MM.1S (cell line): ENCODE results near the gene ERCC4.
"Not testable (repeated sequence)": the region's sequence is repeated elsewhere in the genome, so short reads cannot be mapped to it uniquely, and the experiment has no call there.

ENCODE experiments used
- DNase-seq: peaks from one replicate; pipeline ENCODE4 v3.0.0-alpha.2; 2015
- H2AFZ ChIP-seq: fragments of 300-600 bp; sonication (generic); 2 replicates; pipeline ENCODE4 v1.6.0; 2016; ENCODE audit warnings: antibody characterized with exemption, low read length
- H3F3A ChIP-seq: fragments of 300-600 bp; sonication (generic); 2 replicates; pipeline ENCODE4 v1.6.1; 2016; ENCODE audit warnings: mild to moderate bottlenecking, antibody characterized with exemption, low read length, moderate library complexity, mixed read lengths; ENCODE audit not compliant: insufficient read depth
- H3K27ac ChIP-seq: fragments of 300-600 bp; sonication (generic); 2 replicates; pipeline ENCODE4 v1.5.1; 2016; ENCODE audit warnings: mild to moderate bottlenecking, low read length
- H3K27me3 ChIP-seq: fragments of 300-600 bp; sonication (generic); replicated peaks from 2 replicates; pipeline ENCODE4 v1.6.0; 2016; ENCODE audit warnings: low read length; ENCODE audit not compliant: insufficient read depth
- H3K36me3 ChIP-seq: fragments of 300-600 bp; sonication (generic); replicated peaks from 2 replicates; pipeline ENCODE4 v1.6.1; 2016; ENCODE audit warnings: mild to moderate bottlenecking, low read length, mixed read lengths; ENCODE audit not compliant: insufficient read depth
- H3K4me1 ChIP-seq: fragments of 300-600 bp; sonication (generic); 2 replicates; pipeline ENCODE4 v1.6.1; 2016; ENCODE audit warnings: low read length, mixed read lengths
- H3K4me2 ChIP-seq: fragments of 300-600 bp; sonication (generic); 2 replicates; pipeline ENCODE4 v1.6.0; 2016; ENCODE audit warnings: low read depth, low read length
- H3K4me3 ChIP-seq: fragments of 300-600 bp; sonication (generic); 2 replicates; pipeline ENCODE4 v1.5.1; 2016; ENCODE audit warnings: low read length, mixed read lengths
- H3K79me2 ChIP-seq: fragments of 300-600 bp; sonication (generic); 2 replicates; pipeline ENCODE4 v1.6.1; 2016; ENCODE audit warnings: mixed run types, low read length, mixed read lengths
- H3K9ac ChIP-seq: fragments of 300-600 bp; sonication (generic); 2 replicates; pipeline ENCODE4 v1.6.1; 2016; ENCODE audit warnings: low read length, mixed read lengths
- H3K9me2 ChIP-seq: fragments of 300-600 bp; sonication (generic); replicated peaks from 2 replicates; pipeline ENCODE4 v1.6.1; 2016; ENCODE audit warnings: mild to moderate bottlenecking, low read length, mixed read lengths; ENCODE audit not compliant: insufficient read depth
- H3K9me3 ChIP-seq: fragments of 300-600 bp; sonication (generic); replicated peaks from 2 replicates; pipeline ENCODE4 v1.6.1; 2016; ENCODE audit warnings: mild to moderate bottlenecking, low read length, mixed read lengths; ENCODE audit not compliant: insufficient read depth
- H4K20me1 ChIP-seq: fragments of 300-600 bp; sonication (generic); 2 replicates; pipeline ENCODE4 v1.6.1; 2016; ENCODE audit warnings: mild to moderate bottlenecking, low read length, moderate library complexity, mixed read lengths; ENCODE audit not compliant: insufficient read depth
- EZH2 ChIP-seq: fragments of 300-600 bp; sonication (generic); optimal IDR thresholded peaks from 2 replicates; pipeline ENCODE3; 2017; ENCODE audit warnings: low read depth, mild to moderate bottlenecking, antibody characterized with exemption, low read length, mixed read lengths
- EZH2phosphoT487 ChIP-seq: fragments of 300-600 bp; sonication (generic); IDR thresholded peaks from 2 replicates; pipeline ENCODE4 v1.6.1; 2018; ENCODE audit warnings: antibody characterized with exemption, low read length
- TF ChIP-seq, protein P1 (sequence below): fragments of 300-600 bp; sonication (generic); IDR thresholded peaks from 2 replicates; pipeline ENCODE4 v1.5.1; 2016; ENCODE audit warnings: antibody characterized with exemption, low read length, mixed read lengths

ERCC4 gene

DNA sequence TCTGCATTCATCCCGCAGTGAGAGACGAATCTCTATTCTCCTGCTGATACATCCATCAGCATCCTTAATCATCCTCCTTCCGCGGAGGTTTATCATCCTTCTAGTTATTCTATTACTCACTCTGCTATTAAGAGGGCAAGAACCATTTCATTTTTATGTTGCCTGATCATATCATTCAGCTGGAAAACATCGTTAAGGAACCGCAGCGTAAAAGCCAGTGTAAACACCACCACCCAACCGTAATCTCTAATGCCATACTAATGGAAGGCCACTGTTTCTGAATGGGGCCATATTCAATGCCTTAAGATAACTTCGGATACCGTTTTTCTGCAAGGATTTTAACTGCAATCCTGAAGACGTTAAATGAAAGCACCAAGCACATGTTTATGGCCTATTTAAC lies 36.7 kb upstream of the ERCC4 start:
- Histone ChIP-seq H3K36me3 (no peaks in the 10 kb centered on the region), H3K4me1 (no peaks in the 10 kb centered on the region), H3K9me2 (no peaks in the 10 kb centered on the region), H3K9ac (no peak overlapping the region), H3K4me2 (no peak overlapping the region), H3K79me2 (no peaks in the 10 kb centered on the region), H2AFZ (no peak overlapping the region), H3F3A (no peaks in the 10 kb centered on the region), H4K20me1 (no peaks in the 10 kb centered on the region), H3K27me3 (no peaks in the 10 kb centered on the region), H3K27ac (no peak overlapping the region), H3K9me3 (no peaks in the 10 kb centered on the region), H3K4me3 (no peak overlapping the region)
- TF ChIP-seq, protein P1, sequence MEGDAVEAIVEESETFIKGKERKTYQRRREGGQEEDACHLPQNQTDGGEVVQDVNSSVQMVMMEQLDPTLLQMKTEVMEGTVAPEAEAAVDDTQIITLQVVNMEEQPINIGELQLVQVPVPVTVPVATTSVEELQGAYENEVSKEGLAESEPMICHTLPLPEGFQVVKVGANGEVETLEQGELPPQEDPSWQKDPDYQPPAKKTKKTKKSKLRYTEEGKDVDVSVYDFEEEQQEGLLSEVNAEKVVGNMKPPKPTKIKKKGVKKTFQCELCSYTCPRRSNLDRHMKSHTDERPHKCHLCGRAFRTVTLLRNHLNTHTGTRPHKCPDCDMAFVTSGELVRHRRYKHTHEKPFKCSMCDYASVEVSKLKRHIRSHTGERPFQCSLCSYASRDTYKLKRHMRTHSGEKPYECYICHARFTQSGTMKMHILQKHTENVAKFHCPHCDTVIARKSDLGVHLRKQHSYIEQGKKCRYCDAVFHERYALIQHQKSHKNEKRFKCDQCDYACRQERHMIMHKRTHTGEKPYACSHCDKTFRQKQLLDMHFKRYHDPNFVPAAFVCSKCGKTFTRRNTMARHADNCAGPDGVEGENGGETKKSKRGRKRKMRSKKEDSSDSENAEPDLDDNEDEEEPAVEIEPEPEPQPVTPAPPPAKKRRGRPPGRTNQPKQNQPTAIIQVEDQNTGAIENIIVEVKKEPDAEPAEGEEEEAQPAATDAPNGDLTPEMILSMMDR, result no peak
- TF ChIP-seq EZH2phosphoT487 (no peak), EZH2 (no peak)
- no peak for DNase-seq

DNA sequence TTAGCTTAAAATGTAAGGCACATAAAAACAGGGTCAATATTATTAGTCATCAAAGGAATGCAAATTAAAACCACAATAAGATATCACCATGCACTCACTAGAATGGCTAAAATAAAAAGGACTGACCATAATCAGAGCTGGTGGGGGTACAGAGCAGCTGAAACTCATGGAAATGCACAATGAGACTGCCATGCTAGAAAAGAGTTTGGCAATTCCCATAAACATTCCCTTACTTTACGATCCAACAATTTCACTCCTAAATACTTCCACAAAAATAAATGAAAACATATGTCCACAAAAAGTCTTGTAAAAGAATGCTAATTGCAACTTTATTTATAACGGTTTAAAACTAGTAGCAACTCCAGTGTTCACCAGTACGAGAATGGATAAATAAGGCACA lies 36.1 kb upstream of the ERCC4 start:
- no peak for DNase-seq
- TF ChIP-seq, protein P1, result no peak
- H3K9me2 ChIP-seq, result no peaks in the 10 kb centered on the region
- H3K9ac ChIP-seq, result no peak overlapping the region
- H3K4me2 ChIP-seq, result no peak overlapping the region
- no peaks in the 10 kb centered on the region for H4K20me1 ChIP-seq
- H3K27me3 ChIP-seq, result no peaks in the 10 kb centered on the region
- no peaks in the 10 kb centered on the region for H3K9me3 ChIP-seq
- H3K36me3 ChIP-seq, result no peaks in the 10 kb centered on the region
- no peak overlapping the region for H3K27ac ChIP-seq
- no peak overlapping the region for H3K4me3 ChIP-seq
- no peak overlapping the region for H2AFZ ChIP-seq
- H3K79me2 ChIP-seq, result no peaks in the 10 kb centered on the region
- no peaks in the 10 kb centered on the region for H3F3A ChIP-seq
- H3K4me1 ChIP-seq, result no peaks in the 10 kb centered on the region

DNA sequence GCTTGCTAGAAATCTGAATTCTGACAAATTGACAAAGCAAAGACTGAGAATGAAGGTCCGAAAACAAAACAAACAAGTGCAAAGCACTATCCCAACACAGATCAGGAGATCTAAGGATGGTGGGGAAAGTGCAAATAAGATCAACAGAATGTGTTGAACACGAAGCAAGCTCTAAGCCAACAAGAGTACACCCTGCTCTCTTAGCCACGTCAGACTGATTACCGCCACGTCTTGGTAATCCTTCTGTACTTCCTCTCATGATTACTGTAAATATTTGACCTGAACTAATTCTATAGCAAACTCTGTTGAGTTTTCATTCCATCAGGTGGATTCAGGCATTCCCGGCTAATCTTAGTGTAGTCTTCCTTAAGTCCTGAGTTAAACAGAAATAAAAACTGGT lies 34.3 kb upstream of the ERCC4 start:
- no peak overlapping the region for H3K27ac ChIP-seq
- no peaks in the 10 kb centered on the region for H3F3A ChIP-seq
- H2AFZ ChIP-seq, result no peak overlapping the region
- H3K9ac ChIP-seq, result no peak overlapping the region
- H3K4me1 ChIP-seq, result no peaks in the 10 kb centered on the region
- TF ChIP-seq, protein P1, result no peak
- TF ChIP-seq EZH2phosphoT487 (no peak), EZH2 (no peak)
- no peaks in the 10 kb centered on the region for H3K9me2 ChIP-seq
- H3K4me2 ChIP-seq, result no peak overlapping the region
- no peaks in the 10 kb centered on the region for H3K79me2 ChIP-seq
- H3K36me3 ChIP-seq, result no peaks in the 10 kb centered on the region
- no peaks in the 10 kb centered on the region for H3K9me3 ChIP-seq
- DNase-seq, result no peak
- H3K27me3 ChIP-seq, result no peaks in the 10 kb centered on the region
- H4K20me1 ChIP-seq, result no peaks in the 10 kb centered on the region
- no peak overlapping the region for H3K4me3 ChIP-seq

DNA sequence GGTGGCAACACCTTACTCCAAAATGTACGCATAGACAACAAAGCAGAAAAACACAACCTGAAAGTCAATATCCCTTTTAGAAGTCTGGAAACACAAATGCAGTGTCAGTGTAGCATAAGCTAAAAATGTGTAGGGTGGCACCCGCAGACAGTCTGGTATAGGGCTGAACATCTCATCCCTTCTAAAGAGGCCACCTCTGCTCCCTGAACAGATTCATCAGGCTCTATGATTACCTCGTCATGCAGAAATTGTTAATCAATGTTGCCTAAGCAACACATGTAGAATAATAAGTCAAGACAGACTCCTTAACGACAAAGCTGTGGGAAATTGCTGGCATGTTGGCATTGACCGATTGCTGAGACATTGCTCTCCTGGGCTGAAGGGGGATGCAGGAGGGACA lies 33.3 kb upstream of the ERCC4 start:
- no peaks in the 10 kb centered on the region for H4K20me1 ChIP-seq
- no peak overlapping the region for H3K4me3 ChIP-seq
- no peak overlapping the region for H3K27ac ChIP-seq
- H3K27me3 ChIP-seq, result no peaks in the 10 kb centered on the region
- no peaks in the 10 kb centered on the region for H3K9me2 ChIP-seq
- no peak overlapping the region for H2AFZ ChIP-seq
- H3F3A ChIP-seq, result no peaks in the 10 kb centered on the region
- no peaks in the 10 kb centered on the region for H3K4me1 ChIP-seq
- TF ChIP-seq EZH2, result no peak
- TF ChIP-seq EZH2phosphoT487, result no peak
- TF ChIP-seq, protein P1, result no peak
- no peaks in the 10 kb centered on the region for H3K79me2 ChIP-seq
- no peak overlapping the region for H3K9ac ChIP-seq
- H3K9me3 ChIP-seq, result no peaks in the 10 kb centered on the region
- H3K36me3 ChIP-seq, result no peaks in the 10 kb centered on the region
- no peak for DNase-seq
- no peak overlapping the region for H3K4me2 ChIP-seq

DNA sequence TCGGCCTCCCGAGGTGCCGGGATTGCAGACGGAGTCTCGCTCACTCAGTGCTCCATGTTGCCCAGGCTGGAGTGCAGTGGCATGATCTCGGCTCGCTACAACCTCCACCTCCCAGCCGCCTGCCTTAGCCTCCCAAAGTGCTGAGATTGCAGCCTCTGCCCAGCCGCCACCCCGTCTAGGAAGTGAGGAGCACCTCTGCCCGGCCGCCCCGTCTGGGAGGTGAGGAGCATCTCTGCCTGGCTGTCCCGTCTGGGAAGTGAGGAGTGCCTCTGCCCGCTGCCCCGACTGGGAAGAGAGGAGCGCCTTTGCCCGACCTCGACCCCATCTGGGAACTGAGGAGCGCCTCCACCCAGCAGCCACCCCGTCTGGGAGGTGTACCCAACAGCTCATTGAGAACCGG lies 30.6 kb upstream of the ERCC4 start:
- H3F3A ChIP-seq, H3K9ac ChIP-seq, H4K20me1 ChIP-seq, H3K36me3 ChIP-seq, H3K9me3 ChIP-seq, H2AFZ ChIP-seq, H3K4me2 ChIP-seq, H3K4me3 ChIP-seq, H3K9me2 ChIP-seq, H3K27me3 ChIP-seq, H3K4me1 ChIP-seq, DNase-seq, H3K79me2 ChIP-seq, H3K27ac ChIP-seq: not testable (repeated sequence)
